GM19025 (cell line): Measurements from ENCODE around the gene RNF7.
"Not testable (repeated sequence)": the region's sequence is repeated elsewhere in the genome, so short reads cannot be mapped to it uniquely, and the experiment has no call there.

ENCODE experiments used
- ATAC-seq: cut with Tn5 transposase; IDR thresholded peaks from one replicate; pipeline ENCODE4 v1.9.1; 2021; ENCODE audit warnings: mild to moderate bottlenecking, low read depth, moderate library complexity; ENCODE audit not compliant: unreplicated experiment

RNF7 gene

DNA sequence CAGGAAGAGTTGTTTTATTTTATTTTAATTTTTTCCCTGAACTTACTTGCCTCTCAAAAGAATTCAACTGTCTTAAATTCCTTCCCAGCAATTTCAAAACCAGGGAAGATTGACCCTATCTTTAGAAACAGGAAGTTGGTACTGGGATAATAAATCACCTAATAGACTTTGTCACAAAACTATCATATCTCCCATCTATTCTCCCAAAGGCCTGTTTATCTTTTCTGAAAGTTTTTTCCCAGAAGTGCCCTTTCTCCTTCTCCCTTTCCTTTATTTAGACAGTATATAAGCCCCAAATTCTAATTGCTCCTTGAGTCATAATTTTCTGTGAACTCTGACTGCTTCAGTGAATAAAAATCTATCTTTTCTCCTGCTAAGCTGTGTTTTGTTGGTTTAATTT, 2.9 kb upstream of the RNF7 start:
- ATAC-seq, result no peak

DNA sequence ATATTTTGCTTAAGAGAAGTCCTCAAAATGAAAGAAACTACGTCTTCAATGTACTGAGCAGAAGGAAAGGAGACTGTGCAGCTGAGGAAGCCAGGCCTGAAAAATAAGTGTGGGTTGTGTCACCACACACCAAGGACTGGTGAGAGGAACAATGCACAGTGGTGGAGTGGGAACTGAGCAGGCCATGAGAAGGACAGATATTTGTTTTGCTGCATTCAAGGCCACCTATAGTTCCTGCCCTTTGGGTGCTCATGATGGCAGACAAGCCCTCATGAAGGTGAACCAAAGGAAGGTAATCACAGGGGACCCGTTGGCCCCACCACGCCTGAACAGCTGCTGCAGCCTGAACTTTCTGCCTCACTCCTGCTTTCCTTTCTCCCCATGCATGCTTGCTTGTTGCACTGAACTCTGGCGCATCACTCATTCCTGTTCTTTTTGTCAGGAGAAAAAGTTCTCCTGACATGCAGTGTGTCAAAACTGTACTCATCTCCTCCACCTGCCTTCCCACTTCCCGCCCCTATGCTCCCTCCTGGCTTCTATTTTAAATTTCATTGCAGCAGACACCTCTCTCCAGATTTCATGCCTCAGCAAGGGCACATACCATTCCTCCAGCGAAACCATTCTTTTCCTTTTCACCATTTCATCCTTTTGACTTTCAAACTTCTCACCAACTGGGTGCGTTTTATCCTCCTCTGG, 2.2 kb upstream of the RNF7 start:
- ATAC-seq, result no peak

DNA sequence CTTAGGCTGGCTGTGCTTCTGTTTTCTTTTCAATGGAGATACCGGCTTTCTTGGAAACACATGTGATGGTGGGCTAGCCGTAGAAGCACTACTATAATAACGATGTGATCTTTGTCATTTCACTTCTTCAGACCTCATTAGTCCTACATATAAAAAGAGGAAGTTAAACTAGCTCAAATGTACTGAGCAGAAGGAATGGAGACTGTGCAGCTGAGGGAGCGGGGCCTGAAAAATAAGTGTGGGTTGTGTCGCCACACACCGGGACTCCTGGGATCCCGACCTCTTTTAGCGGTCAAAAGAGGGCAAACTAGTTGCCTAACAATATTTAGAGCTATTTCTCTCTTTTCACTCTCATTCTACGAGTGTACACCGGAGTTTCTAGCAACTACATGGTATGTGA, 1.0 kb upstream of the RNF7 start:
- ATAC-seq, result no peak

DNA sequence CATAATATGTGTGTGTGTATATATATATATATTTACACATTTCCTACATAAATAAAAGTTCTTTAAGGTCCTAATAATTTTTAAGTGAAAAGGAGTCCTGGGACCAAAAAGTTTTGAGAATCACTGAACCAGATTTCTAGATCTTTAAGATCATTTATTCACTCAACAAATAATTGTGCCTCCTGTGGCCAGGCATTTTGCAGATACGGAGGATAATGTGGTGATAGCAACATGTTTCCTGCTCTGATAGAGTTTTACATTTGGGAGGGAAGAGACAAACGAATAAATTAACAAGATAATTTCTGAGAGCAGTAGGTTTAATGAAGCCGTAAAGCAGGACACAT, 448 bp upstream of the RNF7 start:
- no peak for ATAC-seq

DNA sequence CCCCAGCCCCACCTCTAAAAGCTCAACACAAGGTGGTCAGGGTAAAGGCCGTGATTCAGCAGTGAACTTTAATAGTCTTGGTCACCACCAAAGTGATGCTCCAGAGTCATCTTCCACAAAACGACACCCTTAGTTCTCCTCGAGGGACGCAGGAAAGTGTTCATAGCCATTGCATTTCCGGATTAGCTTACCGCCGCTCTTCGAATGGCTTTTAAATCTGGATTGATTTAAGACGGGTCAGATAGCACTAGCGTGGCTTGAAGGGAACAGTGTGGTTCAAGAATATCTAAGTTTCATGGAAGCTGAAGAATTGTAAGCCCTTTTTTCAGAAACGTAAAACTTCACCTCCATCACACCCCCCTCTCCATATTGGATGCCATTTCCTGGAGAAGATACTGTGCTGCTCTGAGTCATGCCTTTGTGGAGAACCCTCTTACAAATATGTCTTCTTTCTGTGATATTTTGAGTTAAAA, 829 bp downstream of the RNF7 start:
- ATAC-seq, result no peak

DNA sequence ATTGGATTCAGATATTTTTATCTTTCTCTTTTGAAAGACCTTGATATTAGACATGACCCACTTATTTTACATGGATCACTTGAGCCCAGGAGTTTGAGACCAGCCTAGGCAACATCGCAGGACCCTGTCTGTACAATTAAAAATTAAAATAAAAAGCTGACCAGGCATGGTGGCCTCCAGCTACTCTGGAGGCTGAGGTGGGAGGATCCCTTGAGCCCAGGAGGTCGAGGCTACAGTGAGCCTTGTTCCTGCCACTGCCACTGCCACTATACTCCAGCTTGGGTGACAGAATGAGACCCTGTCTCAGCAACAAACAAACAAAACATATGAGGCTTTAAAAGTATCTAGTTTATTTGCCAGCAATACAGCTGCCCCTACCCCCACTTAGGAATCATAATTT, 1.6 kb downstream of the RNF7 start:
- no peak for ATAC-seq

DNA sequence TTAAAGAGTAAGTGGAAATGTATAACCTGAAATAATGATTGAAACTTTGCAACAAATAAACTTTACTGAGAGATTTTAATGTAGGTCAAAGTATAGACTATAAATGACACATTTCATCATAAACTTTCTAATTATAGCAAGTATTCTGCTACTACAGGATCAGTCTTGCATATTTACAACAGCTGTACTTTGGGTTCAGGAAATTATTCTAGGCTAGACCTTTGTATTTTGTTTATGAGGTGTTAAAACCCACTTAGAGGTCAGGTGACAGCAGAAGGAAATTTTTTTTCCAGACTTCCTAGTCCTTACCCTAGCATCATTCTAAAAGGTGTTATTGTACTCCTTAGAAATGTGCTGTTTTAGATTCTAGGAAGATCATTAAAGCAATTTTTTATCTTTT, 2.3 kb downstream of the RNF7 start:
- ATAC-seq, result no peak

DNA sequence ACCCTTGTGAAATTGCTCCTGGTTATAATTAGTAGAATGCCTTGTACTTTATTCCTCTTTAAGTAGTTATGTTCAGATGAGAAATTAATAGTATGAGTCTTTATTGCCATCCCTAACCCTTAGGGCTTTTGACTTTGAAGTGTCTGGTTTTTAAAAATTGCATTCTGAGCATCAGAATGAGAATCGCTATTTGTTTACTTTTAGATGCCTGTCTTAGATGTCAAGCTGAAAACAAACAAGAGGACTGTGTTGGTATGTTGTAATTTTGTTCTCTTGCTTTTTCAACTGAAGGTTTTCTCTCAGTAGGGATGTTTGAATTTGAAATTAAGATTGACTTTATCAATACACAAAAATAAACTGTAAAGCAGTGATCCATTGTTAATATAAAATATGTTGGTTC, 5.2 kb downstream of the RNF7 start:
- no peak for ATAC-seq

DNA sequence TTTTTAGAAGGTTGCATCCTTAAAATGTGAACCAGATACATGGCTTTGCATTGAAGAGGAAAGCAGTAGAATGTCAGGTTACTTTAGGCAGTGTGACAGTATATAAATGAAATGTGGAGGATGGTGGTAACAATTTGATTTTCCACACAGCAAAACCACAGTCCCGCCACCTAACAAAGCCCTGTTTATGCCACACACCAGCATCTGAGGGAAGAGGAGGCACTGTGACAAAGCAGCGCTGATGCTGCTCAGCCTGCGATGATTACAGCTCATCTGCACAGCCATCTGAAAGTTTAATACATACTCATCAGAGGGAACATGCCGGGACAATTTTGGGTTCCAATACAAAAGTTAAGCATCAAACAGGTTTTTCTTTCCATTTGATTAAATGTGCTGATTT, 8.9 kb downstream of the RNF7 start:
- ATAC-seq, result no peak

DNA sequence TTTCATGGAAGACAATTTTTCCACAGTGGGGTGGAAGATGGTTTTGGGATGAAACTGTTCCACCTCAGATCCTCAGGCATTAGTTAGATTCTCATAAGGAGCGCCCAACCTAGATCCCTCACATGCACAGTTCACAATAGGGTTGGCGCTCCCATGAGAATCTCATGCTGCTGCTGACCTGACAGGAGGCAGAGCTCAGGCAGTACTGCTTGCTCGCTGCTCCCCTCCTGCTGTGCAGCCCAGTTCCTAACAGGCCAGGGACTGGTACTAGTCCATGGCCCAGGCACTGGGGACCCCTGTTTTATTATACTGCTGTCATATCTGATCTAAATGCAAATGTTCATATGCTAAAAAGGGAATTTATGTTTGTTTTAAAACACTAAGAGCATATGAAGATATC, 15.3 kb downstream of the RNF7 start:
- ATAC-seq, result no peak

DNA sequence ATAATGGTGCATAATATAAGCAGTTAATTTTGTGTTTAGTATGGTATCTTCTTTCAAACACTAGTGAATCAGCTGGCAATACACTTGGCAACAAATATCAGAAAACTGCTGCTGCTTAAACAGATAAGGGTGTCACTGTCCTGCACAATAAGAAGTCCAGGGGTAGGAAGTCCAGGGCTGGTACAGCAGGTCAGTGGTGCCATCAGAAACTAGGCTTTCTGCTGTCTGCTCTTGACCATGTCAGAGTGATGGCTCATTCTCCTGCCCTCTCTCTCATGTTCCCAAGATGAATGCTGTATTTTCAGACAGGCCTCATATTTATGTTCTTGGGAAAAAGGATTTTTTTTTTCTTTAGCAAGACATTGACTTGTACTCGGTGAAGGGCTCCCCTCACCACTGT, 15.9 kb downstream of the RNF7 start:
- no peak for ATAC-seq

DNA sequence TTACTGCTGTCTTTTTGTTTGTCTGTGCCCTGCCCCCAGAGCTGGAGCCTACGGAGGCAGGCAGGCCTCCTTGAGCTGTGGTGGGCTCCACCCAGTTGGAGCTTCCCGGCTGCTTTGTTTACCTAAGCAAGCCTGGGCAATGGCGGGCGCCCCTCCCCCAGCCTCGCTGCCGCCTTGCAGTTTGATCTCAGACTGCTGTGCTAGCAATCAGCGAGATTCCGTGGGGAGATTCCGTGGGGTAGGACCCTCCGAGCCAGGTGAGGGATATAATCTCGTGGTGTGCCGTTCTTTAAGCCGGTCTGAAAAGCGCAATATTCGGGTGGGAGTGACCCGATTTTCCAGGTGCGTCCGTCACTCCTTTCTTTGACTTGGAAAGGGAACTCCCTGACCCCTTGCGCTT, 24.5 kb downstream of the RNF7 start:
- not testable (repeated sequence) for ATAC-seq

DNA sequence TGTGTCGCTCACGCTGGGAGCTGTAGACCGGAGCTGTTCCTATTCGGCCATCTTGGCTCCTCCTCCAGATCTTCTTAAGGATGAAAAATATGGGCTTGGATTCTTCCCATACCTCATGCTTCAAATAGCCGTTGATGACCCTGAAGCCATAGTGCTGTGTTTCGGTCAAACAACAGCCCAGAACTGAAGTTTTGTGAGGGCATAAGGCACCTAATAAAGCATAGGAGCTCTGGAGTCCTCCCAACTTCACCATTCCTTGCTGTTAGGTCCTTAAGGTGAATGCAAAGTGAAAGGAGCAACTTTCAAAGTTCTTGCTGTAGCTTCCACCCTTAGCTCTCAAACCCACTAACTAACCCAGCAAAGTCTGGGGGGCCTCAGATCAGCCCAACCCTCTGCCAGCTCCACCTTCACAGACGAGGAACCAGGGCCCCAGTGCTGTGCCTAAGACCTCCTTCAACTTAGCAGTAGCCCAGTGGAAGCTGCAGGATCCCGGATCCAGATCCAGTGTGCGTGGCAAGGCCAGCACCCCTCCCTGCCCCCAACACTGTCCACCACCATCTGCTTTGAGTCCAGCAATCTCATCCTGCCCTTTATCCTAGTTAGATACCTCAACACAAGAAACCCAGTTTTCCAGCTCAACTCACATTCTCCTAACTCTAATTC, 25.1 kb downstream of the RNF7 start, which contains the start of gene GRK7:
Gene GRK7 (plus strand): TSS at position 321 of the 663 bp plus-strand sequence. CDS start 14,877 bp downstream, outside the sequence.
- ATAC-seq, result no peak

DNA sequence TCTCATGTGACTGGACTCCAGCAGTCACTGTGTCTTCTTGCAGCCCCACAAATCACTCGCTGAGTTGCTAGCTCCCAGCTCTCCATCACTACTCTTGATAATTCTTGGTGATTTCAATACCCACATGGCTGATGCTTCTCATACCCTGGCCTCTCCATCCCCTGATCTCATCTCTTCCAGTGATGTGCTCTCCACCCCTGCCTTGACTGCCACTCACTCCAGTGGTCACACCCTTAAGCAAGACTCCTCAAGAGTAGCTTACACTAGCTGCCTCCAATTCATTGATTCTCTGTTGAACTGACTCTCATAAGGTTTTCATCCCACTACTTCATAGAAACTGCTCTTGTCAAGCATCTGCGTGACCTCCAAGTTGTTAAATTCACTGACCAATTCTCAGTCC, 25.9 kb downstream of the RNF7 start:
- no peak for ATAC-seq

DNA sequence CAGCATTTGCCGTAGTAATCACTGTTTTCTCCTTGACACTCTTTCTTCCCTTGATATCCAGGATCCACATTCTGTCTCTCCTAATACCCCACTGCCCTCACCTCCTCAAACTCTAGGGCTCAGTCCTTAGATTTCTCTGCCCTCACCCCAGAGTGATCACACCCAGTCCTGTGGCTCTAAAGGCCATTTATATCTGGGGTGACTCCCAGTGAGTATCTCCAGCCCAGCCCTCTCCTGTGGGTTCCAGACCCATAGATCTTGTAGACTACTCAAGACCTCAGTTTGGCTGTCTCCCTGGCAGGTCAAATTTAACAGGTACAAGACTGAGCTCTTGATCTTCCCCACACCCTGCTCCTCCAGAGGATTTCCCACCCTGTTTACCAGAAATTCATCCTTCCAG, 26.4 kb downstream of the RNF7 start:
- no peak for ATAC-seq

DNA sequence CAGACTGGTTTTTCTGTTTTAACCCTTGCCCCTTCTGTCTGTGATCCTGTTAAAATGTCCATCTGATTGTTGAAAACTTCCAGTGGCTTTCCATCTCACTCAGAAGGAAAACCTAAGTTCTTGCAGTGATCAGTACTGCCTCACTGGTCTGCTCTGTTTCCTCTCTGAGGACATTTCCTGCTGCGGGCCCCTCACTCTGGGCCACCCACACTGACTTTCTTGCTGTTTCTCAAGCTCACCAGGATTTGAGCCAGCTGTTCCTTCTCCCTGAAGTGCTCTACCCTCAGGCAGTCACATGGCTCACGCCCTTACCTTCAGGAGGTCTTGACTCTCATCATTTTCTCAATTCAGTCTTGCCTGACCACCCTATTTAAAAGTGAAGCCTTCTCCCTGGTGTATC, 26.9 kb downstream of the RNF7 start:
- no peak for ATAC-seq

DNA sequence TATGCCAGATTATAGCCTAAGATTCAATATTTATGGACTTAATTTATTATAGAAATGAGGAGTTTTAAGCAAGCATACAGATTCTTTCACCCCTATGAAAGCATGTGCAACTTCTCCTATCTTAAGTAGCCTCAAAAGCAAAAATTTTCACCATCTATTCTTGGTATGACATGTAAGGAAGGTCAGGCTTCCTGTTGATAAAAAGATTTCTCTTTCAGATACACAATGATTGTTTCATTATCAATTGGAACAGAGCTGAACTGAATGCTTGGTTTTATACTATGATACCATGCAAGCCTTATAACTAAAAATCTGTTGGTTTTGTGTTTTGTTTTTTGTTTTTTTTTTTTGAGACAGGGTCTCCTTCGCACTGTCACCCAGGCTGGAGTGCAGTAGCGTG, 29.0 kb downstream of the RNF7 start:
- no peak for ATAC-seq

DNA sequence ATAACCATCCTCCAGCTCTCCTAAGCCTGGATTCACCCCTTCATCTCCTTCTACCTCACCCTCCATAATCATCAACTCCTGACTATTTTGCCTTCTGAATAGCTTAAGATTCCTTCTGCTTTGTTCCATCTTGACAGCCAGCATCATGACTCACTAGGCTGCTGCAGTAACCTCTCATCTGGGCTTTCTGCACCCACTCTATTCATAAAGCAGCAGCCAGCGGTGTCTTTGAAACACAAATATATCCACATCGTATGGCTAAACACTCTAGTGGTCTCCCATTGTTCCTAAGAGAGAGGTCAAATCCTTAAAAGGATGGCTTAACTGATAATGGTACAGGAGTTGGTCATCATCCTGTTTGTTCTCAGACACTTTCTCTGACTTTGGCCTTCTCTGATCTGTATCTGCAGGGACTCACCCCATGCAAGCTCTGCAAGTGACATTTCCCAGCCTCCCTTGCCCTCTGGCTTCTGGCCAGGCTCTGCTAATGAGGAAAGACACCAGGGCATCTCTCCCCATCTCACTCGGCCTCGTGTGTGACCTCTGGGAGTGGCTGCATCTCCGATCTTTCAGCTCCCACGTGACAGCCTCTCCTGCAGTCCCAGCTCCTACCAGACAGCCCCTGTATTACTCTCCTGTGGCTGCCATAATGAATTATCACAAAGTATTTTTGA, 31.3 kb downstream of the RNF7 start:
- no peak for ATAC-seq

DNA sequence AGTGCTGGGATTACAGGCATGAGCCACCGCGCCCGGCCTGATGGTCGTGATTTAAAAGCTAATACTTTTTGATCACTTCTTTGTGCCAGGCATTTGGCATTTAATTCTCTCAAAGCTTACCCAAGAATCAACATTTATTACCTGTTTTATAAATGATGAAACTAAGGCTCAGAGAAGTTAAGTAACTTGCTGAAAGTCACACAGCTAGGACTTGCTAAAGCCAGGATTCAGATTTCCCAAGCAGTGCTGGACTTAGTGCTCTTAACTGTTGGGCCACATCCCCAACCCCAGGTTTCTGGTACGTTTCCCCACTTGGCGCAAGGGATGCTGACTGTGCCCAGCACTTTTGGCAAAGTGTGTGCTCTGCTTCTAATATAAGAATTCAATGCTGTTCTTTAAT, 35.6 kb downstream of the RNF7 start:
- no peak for ATAC-seq

DNA sequence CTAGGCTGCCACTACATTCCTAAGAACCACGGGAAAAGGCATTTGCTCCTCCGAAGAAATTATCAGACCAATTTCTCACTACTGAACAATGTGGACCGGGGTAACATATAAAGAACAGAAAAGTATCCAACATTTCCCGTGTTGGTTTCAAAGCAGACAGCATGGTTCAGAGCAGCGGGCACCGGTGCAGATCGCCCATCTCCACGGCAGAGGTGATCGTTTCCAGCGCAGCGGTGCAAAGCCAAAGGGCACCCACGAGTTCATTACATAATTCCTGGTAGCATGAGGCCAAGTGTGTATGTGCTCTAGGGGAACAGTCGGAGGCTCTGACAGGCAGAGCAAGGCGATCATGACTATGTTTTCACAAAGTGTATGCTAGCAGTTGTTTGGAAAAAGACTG, 38.3 kb downstream of the RNF7 start:
- no peak for ATAC-seq

DNA sequence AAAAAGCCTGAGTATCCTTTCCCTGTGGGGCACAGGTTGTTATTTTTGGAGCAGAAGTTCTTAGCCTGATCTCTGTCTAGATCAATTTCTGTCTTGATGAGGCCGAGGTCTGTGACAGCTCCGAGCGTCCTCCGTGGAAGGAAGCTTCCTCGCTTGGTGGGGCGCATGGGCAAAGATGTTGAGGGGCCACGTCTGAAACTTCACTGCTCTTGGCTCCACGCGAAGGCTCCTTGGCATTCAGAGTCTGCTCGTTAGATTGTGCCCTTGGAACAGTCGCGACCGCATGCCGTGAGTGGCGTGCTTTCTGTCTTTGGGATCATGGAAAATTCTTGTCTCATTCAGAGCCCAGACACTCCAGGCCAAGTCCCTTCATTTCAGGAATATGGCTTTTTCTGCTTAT, 38.8 kb downstream of the RNF7 start:
- ATAC-seq, result no peak
